Measurements from ENCODE around the gene BRDT.
A peak's percentile ranks its signal among the peaks of the same experiment; 100 is the strongest.

BRDT gene

DNA sequence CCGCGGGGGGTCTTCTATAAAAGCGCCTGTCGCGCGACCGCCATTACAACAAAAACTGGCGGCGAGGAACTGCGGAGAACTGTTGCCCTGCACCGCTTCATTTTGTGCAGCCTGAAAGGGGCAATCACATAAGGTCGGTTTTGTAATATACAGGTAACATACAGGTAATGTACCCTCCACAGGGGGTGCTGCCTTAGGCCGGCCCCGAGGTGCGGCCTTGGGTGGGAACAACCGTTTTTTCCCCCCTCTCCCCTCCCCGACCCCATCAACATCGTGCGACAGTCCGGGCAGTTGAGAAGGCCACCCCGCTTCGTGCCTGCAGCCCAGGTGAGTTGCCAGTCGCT, at the start of gene BRDT:
TSS of gene BRDT (plus strand) at position 46 of the 344 bp plus-strand sequence. CDS start 13,354 bp downstream, outside the sequence.
- DNase-seq (ENCODE audit: low read depth, low spot score), result no peak

DNA sequence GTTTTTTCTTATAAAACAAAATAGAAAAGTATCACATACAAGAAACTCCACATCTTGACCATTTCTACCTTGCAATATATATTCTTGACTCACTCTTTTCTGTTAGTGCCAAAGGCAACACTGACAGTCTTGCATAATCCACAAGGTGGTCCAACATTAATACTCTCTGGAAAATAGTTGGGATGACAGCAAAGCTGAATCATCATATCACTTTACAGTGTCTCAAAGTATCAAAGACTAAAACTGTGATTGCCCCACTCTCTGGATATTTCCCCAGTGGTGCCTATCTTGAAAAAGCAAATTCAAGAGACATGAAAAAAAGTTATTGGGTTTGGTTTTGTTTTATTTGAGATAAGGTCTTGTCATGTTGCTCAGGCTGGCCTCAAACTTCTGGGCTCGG, 48.6 kb upstream of the BRDT start:
- DNase-seq (ENCODE audit: low read depth, low spot score), result no peak

DNA sequence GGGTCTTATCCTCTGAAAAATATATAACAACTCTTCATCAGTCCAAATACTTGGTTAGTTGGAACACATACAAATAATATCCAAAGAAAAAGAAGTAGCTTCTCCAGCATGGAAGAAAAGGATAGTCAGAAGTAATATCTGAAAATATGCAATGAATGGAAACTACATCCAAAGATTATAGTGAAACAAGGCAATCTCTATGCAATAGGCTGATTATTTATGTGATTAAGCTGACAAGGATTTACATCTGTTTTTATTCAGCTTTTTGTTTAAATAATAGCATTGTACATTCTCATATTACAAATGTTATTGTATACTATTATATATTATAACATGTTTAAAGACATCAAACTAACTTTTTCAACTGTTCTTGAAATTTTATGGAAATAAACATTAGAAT, 48.0 kb upstream of the BRDT start:
- DNase-seq (ENCODE audit: low read depth, low spot score), result no peak

DNA sequence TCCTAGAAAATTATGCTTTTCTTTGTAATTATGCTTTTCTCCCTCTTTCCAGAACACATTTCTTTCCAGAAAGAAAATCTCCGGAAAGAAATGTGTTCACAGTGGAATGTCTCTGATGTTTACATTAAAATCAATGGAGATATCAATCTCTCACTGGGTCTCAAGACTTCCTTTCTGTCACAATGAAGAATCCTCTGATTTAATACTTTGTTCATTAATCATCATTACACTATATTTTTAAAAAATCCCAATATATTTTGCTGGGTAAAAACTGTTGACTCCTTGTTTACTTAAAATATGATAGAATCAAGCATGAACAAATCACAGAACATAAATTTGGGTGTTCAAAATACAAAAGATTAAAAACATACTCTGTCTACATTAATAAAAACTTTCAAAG, 36.9 kb upstream of the BRDT start:
- DNase-seq (ENCODE audit: low read depth, low spot score), result no peak

DNA sequence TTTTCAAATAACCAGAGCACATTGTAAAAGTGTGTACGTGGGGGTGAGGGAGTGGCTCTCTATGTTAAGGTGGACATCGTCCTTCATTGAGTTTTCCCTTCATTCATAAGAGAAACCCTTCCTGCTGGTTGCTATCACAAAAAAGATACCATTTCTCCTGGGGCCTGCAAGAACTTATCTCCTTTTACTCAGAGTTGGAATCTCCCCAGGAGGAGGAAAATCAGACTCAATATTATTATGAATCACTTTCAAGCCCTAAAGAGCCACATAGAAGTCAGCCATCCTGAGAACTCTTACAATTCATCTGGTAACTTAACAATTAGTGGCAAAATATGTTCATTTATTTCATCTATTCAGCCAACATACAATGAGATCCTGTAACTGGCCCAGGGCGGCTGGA, 36.2 kb upstream of the BRDT start:
- DNase-seq (ENCODE audit: low read depth, low spot score), result no peak

DNA sequence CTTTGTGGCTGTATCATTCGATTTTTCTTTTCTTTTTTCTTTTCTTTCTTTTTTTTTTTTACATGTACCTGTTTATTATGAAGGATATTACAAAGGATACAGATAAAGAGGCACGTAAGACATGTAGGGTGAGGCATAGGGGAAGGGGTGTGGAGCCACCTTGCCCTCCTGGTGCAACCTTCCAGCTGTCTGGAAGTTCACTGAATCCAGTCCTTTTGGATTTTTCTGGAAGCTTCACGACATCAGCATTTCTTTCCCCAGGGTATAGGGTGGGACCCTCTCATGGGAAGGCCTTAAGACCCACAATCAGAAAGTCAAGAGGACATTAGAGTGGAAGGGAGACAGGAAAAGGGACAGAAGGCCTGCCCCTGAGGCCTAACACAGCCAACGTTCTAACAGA, 33.2 kb upstream of the BRDT start:
- DNase-seq (ENCODE audit: low read depth, low spot score), result no peak

DNA sequence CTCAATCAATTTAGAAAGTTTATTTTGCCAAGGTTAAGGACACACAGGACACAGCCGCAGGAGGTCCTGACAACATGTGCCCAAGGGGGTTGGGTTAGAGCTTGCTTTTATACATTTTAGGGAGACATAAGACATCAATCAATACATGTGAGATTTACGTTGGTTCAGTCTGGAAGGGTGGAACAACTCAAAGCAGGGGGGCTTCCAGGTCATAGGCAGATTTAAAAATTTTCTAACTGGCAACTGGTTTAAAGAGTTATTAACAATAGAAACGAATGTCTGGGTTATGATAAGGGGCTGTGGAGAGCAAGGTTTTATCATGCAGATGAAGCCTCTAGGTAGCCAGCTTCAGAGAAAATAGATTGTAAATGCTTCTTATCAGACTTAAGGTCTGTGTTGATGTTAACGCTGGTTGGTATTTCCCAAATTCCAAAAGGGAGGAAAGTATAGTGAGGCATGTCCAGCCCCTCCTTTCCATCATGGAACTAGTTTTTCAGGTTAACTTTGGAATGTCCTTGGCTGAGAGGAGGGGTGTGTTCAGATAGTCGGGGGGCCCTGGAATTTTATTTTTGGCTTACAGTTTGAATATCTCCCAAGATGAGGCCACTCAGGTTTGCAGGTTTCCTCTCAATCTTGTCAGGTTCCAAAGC, 32.3 kb upstream of the BRDT start:
- no peak for DNase-seq (ENCODE audit: low read depth, low spot score)

DNA sequence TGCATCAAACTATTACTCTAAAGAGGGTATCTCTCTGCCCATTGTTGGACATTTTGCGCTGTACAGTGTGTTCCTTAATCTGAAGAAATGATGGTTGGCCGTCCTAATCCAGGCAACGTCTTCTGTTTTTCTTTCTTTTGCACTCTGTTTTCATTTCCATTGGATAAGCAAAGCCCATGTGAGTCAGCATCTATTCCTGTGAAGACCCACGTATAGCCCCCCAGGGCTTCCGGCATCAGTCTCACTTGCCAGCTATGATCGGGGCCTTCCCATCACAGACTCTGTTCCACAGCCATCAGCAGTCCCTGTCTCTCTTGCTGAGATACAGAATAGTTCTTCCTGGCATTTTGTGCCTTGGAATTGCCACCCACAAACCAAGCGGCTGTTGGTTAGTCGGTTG, 29.2 kb upstream of the BRDT start:
- DNase-seq (ENCODE audit: low read depth, low spot score), result no peak

DNA sequence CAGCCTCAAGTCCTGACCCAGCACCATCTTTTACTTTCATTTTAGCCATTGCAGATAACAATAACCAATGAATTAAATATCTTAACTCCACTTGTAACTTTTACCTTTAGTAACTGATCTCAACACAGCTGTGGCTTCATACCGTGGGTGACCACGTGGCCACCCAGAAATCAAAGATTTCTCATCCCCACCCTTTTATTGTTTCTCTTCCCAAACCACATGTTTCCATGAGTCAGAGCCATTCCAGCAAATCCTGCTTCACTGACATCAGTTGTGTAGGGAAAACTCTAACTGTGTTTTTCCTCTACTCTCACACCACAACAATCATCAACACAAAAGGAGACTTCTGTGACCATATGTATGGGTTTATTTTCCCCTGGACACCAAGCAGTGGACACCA, 25.1 kb upstream of the BRDT start:
- no peak for DNase-seq (ENCODE audit: low read depth, low spot score)

DNA sequence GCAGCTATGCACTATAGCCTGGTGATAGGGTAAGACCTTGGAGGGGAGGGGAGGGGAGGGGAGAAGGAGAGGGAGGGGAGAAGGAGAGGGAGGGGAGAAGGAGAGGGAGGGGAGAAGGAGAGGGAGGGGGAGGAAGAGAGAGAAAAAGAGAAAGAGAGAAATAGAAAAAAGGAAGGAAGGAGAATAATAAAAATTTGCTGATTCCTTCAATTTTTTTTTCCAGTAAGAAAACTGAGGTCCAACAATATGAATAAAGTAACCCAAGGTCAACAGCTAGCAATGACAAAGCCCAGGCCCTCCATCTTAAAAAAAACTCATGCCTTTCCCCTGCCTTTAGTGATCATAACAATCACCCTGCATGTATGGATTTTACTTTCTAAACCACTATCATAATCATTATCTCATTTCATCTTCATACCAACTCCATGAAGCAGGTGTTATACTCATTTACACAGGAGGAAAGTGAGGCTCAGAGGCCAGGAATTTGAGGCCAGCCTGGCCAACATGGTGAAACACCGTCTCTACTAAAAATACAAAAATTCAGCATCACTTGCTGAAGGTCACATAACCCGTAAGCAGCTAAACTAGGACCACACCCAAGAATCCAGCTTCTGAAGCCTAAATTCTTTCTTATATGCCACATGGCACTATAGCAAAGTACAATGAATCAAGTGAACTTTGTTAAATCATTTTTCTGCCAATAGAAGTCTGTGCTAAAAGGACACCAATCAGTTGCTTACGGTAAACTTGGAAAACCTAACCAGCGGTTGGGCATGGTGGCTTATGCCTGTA, 23.4 kb upstream of the BRDT start:
- DNase-seq (ENCODE audit: low read depth, low spot score), result no peak

DNA sequence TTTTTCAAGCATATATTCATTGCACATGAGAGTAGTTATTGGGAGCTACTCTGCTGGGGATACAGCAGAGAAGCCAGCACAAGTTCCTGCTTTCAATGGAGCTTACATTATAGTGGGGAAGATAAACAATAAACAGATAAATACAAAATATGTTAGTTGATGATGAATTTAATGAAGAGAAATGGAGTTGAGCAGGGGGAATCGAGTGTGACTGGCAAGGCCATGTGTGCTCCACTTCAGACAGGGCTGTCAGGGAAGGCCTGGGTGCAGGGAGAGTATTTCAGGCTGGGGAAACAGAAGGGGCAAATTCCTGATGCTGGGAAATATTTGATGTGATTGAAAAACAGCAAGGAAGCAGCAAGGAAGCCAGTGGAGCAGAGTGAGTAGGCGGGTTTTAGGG, 21.2 kb upstream of the BRDT start:
- DNase-seq (ENCODE audit: low read depth, low spot score), result no peak

DNA sequence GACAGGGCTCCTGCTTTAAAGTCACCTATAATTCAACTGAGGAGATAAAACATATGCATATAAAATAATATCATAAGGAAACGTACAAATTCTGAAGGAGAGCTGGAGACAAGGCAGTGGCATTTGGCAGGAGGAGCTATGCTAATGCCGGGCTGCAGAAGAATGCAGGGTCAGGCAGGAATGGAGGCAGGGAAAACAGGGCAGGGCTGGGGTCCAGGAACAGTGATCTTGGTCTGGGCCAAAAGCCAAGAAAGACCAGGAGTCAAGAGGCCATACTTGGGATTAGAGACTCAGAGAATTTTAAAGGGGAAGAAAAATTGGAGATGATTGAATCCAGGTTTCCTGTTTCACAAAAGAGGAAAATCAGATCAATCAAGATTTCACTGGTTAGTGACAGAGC, 20.0 kb upstream of the BRDT start:
- no peak for DNase-seq (ENCODE audit: low read depth, low spot score)

DNA sequence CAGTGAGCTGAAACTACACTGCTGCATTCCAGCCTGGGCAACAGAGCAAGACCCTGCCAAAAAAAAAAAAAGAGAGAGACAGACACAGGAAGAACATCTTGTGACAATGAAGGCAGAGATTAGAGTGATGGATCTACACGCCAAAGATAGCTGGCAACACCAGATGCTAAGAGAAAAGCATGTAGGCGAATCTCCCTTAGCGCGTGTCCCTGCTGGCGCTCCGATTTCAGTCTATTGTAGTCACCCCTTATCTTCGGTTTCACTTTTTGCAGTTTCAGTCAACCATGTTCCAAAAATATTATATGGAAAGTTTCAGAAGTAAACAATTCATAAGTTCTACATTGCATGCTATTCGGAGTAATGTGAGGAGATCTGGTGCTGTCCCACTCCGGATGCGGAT, 11.6 kb upstream of the BRDT start:
- no peak for DNase-seq (ENCODE audit: low read depth, low spot score)

DNA sequence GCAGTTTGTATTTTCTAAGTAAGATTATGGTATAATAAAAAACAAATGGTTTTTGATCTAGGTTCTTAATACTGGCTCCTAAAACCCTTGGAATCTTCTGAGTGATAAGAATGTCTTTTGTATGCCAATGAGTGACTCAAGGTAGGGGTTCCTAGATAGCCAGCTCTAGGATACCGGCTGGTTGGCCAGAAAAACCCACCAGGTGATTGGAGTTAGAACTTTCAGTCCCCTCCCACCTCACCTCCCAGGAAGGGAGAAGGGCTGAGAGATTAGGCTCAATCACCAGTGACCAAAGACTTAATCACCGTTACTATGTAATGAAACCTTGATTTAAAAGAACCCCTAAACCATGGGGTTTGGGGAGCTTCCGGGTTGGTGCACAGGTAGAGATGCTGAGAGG, 8.7 kb upstream of the BRDT start:
- no peak for DNase-seq (ENCODE audit: low read depth, low spot score)

DNA sequence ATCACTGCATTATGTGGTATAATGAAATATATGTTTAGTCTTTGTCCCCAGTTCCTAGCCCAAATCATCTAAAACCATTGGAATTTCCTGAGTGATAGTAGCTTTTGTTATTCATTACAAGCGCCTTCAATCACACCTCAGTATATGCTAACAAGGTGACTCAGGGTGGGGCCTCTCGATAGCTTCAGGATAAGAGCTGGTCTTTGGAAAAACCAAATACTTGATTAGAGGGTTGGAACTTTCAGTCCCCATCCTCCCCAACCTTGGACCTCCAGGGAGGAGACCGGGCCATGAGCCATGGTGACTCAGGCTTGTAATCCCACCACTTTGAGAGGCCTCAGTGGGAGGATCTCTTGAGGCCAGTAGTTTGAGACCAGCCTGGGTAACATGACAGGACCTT, 5.1 kb upstream of the BRDT start:
- DNase-seq (ENCODE audit: low read depth, low spot score), result no peak

DNA sequence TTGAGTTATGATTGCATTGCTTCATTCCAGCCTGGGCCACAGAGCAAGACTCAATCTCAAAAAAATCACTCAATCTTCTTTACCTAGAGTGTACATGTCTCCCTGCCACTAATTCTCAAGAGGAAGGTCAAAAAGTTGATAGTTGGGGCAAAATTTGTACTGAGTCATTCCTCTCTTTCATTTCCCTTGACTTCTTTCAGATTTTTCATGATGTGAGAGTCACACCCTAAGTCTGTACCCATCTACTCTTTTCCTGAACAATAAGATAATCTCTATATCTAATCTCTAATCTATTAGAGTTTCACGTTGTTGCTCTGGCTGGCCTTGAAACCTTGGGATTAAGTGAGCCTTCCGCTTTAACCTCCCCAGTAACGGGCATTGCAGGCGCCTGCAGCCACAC, 1.1 kb upstream of the BRDT start:
- DNase-seq (ENCODE audit: low read depth, low spot score), result no peak

DNA sequence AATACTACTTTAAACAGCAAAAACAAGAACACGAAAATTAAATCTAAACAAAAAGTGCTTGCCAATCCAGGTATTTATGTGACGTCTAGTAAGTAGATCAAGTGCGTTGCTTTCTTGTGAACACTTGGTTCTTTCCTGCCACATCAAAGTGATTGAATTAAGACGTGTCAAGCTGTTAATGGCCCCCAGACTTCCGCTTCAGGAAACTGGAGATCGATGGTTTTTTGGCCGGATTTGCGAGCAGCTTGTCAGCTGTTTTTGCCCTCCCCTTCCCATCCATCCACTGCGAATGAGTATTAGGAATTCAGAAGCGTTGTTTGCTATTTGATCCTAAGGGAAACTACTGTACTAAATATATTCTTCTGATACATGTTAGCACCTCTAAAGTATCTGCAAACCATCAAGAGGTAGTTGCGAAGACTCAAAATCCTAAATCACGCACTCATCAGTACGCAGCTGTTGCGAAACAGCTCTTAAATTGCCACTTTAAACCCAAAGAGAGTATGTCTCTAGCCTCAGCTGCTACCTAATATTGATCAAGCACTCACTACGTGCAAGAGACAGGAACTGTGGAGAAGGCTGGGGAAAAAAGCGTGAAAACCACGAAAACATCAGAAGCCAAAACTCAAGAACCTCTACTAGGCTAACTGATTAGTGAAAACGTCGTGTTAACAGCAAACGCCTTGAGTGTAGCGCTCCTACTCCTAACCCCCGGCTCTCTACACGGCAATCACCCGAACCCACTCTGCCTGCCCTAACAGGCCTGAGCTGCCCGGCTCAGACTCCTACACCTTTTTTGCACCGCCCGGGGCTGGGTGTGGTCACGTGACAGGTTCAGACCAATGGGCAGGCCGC, 473 bp upstream of the BRDT start:
- DNase-seq (ENCODE audit: low read depth, low spot score), result peak; percentile 26

DNA sequence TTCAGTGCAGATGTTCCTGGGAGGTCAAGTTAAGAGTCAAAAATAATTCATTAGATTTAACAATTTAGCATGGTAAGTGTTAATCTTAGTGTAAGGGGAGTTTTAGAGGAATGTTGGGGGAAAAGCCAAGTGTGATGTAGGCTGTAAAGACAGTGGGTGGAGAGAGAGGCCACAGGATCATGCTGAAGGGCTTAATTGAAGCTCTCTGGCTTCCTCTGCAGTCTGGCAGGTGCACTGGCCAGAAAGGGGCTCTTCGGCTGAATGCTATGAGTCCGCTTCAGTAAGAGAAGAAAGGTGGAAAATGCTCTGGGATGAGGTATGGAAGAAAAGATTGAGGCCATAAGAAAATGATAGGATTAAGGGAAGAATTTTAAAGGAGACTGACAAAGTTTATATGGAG, 3.0 kb downstream of the BRDT start:
- no peak for DNase-seq (ENCODE audit: low read depth, low spot score)

DNA sequence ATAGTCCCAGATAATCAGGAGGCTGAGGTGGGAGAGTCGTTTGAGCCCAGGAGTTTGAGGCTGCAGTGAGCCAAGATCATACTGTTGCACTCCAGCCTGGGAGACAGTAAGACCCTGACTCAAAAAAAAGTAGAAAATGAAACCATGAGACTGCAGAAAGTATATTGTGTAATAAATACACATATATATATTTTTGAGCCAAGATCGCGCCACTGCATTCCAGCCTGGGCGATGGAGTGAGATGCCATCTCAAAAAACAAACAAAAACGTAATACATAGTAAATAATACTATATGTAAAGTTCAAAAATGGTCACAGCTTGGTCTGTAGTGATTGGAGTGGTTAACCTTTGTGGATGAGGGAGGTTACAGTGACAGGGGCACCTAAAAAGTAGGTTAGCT, 9.7 kb downstream of the BRDT start:
- DNase-seq (ENCODE audit: low read depth, low spot score), result no peak

DNA sequence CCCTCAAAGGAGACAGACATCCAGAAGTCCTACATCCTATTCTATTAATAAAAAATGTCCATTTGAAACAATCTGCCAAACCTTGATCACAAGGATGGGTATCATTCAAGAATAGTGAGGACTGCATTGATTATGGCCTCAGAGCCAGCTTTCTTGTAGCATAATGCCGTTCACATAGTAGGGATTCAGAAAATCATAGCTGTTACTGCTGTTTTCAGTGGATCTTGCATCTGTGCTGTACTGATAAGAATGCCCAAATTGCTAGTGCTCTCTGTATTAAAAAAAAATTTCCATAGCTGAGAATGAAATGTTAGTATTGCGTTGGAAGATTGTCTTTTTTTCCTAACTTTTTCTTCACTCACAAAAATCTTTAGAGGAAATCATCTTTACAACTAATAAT, 19.1 kb downstream of the BRDT start:
- no peak for DNase-seq (ENCODE audit: low read depth, low spot score)

DNA sequence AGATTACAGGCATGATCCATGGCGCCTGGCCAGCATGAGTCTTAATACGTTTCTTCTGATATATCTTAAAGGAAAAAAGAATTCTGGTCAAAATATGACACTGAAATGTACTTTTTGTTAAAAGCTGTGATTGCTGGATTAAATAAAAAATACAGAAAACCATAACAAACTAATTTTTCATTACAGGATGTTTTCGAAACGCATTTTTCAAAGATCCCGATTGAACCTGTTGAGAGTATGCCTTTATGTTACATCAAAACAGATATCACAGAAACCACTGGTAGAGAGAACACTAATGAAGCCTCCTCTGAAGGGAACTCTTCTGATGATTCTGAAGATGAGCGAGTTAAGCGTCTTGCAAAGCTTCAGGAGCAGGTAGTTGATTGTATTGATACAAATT, 30.2 kb downstream of the BRDT start:
- DNase-seq (ENCODE audit: low read depth, low spot score), result no peak

DNA sequence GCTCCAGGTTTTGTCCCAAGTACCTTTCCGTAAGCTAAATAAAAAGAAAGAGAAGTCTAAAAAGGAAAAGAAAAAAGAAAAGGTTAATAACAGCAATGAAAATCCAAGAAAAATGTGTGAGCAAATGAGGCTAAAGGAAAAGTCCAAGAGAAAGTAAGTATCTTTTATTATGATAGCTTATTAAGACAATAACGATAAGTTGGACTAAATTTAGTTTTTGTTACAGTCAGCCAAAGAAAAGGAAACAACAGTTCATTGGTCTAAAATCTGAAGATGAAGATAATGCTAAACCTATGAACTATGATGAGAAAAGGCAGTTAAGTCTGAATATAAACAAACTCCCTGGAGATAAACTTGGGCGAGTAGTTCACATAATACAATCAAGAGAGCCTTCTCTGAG, 31.5 kb downstream of the BRDT start:
- no peak for DNase-seq (ENCODE audit: low read depth, low spot score)
